CD4-positive, alpha-beta memory T cell (primary cell): ENCODE data around the gene CSNK2A2. TPM values are rescaled to one million over a fixed set of nuclear protein-coding genes. Genes with fewer than 3 reads are reported as not detected.

Experiments
- CTCF ChIA-PET: fragments of 350-600 bp; sonication (Branson Sonifier 250); formaldehyde crosslinking; loops from one replicate; lab custom pipeline; 2021; ENCODE audit warnings: inconsistent platforms; ENCODE audit not compliant: partially characterized antibody; lab: Charles Lee
- POLR2A ChIA-PET: fragments of 350-600 bp; sonication (Branson Sonifier 250); formaldehyde crosslinking; loops from one replicate; lab custom pipeline; 2021; ENCODE audit not compliant: partially characterized antibody; lab: Charles Lee
- DNase-seq, 5 donors: peaks; one replicate each; pipeline versions ENCODE4 v3.0.0 to v3.0.0-alpha.2; 2020 to 2022; ENCODE audit warnings: mixed read lengths in 1 of 5
- H3K27ac ChIP-seq: one replicate; pipeline ENCODE4 v1.7.0; 2013; ENCODE audit warnings: low read depth, low read length
- H3K27me3 ChIP-seq: 2 replicates; pipeline ENCODE4 v1.7.0; 2013; ENCODE audit warnings: mild to moderate bottlenecking, low read length, moderate library complexity; ENCODE audit not compliant: insufficient read depth
- H3K36me3 ChIP-seq: 2 replicates; pipeline ENCODE4 v1.7.0; 2013; ENCODE audit warnings: mild to moderate bottlenecking, low read length, moderate library complexity; ENCODE audit not compliant: insufficient read depth
- H3K4me1 ChIP-seq: 2 replicates; pipeline ENCODE4 v1.7.0; 2013; ENCODE audit warnings: mild to moderate bottlenecking, low read length, moderate library complexity; ENCODE audit not compliant: insufficient read depth
- H3K4me3 ChIP-seq, 2 donors: one replicate each; pipeline ENCODE4 v1.7.0; 2013; ENCODE audit warnings: low read length in 2 of 2, mild to moderate bottlenecking in 1 of 2
- H3K9me3 ChIP-seq, 2 donors: one replicate each; pipeline ENCODE4 v1.7.0; 2013; ENCODE audit warnings: low read length in 2 of 2, control low read depth in 1 of 2; ENCODE audit not compliant: control insufficient read depth in 1 of 2
- H3K27ac Mint-ChIP-seq, 7 donors: one replicate each; pipeline ENCODE4 v1.8.0; 2020 to 2021; ENCODE audit warnings: mixed read lengths in 7 of 7, mild to moderate bottlenecking in 6 of 7, inconsistent platforms in 3 of 7, moderate library complexity in 3 of 7
- H3K27me3 Mint-ChIP-seq, 2 donors: one replicate each; pipeline ENCODE4 v1.8.0; 2020 to 2021; ENCODE audit warnings: mixed read lengths in 2 of 2
- H3K36me3 Mint-ChIP-seq, 2 donors: one replicate each; pipeline ENCODE4 v1.8.0; 2020 to 2021; ENCODE audit warnings: mixed read lengths in 2 of 2, inconsistent platforms in 1 of 2, mild to moderate bottlenecking in 1 of 2
- H3K4me1 Mint-ChIP-seq, 4 donors: one replicate each; pipeline ENCODE4 v1.8.0; 2020 to 2021; ENCODE audit warnings: mixed read lengths in 4 of 4, mild to moderate bottlenecking in 1 of 4
- H3K4me3 Mint-ChIP-seq, 8 donors: one replicate each; pipeline ENCODE4 v1.8.0; 2020 to 2021; ENCODE audit warnings: mixed read lengths in 8 of 8, mild to moderate bottlenecking in 7 of 8, moderate library complexity in 6 of 8, inconsistent platforms in 3 of 8
- H3K9me3 Mint-ChIP-seq, 8 donors: one replicate each; pipeline ENCODE4 v1.8.0; 2020 to 2021; ENCODE audit warnings: mixed read lengths in 8 of 8, mild to moderate bottlenecking in 5 of 8, inconsistent platforms in 3 of 8, moderate library complexity in 1 of 8
- intact Hi-C: fragments of 100-400 bp; cut with micrococcal nuclease; formaldehyde crosslinking; loops from one replicate; pipeline ENCODE4 v1.15.1; 2023
- polyA plus RNA-seq, 2 donors: library from polyadenylated mRNA; unstranded; fragments of 300-500 nt; fragmentation: Illumina TruSeq; gene quantifications; one replicate each; pipeline ENCODE4 v1.2.3, GENCODE V29; 2021
- total RNA-seq, 2 experiments: library from RNA; stranded (reverse); gene quantifications; one replicate each; pipeline ENCODE4 v1.2.3, GENCODE V29; 2021

The CSNK2A2 gene
- total and polyA plus RNA-seq, 4 experiments from 2014 or later: 9.7 to 63.6 (median 39.1) TPM

- H3K9me3 Mint-ChIP-seq: peaks cover 0 to 12% (median 3%) of the 10 kb centered on the region in 8 donors
Observed at GRCh38 chr16:58212824-58213655, 15.1 kb upstream of the CSNK2A2 start.

GRCh38 chr16:58211846-58212245 lies 13.9 kb upstream of the CSNK2A2 start:
- no peaks in the 10 kb centered on the region for H3K36me3 ChIP-seq
- intact Hi-C loops: no loop called here
- H3K27ac ChIP-seq: no peak overlapping the region
- ChIA-PET CTCF (no interaction called here), POLR2A (no interaction called here)
- peaks cover 0 to 4% (median 1%) of the 10 kb centered on the region in 8 donors for H3K9me3 Mint-ChIP-seq
- no peaks in the 10 kb centered on the region for H3K27me3 ChIP-seq
- peaks cover 14 to 35% of the 10 kb centered on the region in 2 donors for H3K27me3 Mint-ChIP-seq
- no peak overlapping the region for H3K4me3 Mint-ChIP-seq
- H3K4me3 ChIP-seq: no peak overlapping the region
- H3K4me1 Mint-ChIP-seq: no peaks in the 10 kb centered on the region
- H3K4me1 ChIP-seq: no peaks in the 10 kb centered on the region
- H3K36me3 Mint-ChIP-seq: no peaks in the 10 kb centered on the region
- no peaks in the 10 kb centered on the region for H3K9me3 ChIP-seq
- H3K27ac Mint-ChIP-seq: no peak overlapping the region
- no peak for DNase-seq

More at GRCh38 chr16:58212824-58213655, 15.1 kb upstream of the CSNK2A2 start:
- Histone ChIP-seq H3K36me3 (no peaks in the 10 kb centered on the region), H3K4me3 (no peak overlapping the region), H3K4me1 (no peaks in the 10 kb centered on the region), H3K9me3 (no peaks in the 10 kb centered on the region), H3K27me3 (no peaks in the 10 kb centered on the region), H3K27ac (no peak overlapping the region)
- intact Hi-C loops: no loop called here
- H3K4me3 Mint-ChIP-seq: no peak overlapping the region
- ChIA-PET POLR2A (no interaction called here), CTCF (interaction anchor here (0.7 kb wide), 2 partner anchors 15 to 17 kb away, joined by 3 read pairs; no protein-coding TSS in a partner anchor)
- H3K36me3 Mint-ChIP-seq: no peaks in the 10 kb centered on the region
- DNase-seq: no peak
- H3K27me3 Mint-ChIP-seq: peaks cover 17 to 40% of the 10 kb centered on the region in 2 donors
- H3K27ac Mint-ChIP-seq: no peak overlapping the region
- H3K4me1 Mint-ChIP-seq: no peaks in the 10 kb centered on the region

- Histone ChIP-seq H3K27me3 (no peaks in the 10 kb centered on the region), H3K36me3 (no peaks in the 10 kb centered on the region), H3K27ac (no peak overlapping the region), H3K4me3 (no peak overlapping the region), H3K4me1 (no peaks in the 10 kb centered on the region), H3K9me3 (no peaks in the 10 kb centered on the region)
- no peaks in the 10 kb centered on the region for H3K4me1 Mint-ChIP-seq
- intact Hi-C loops: no loop called here
- peaks cover 0 to 4% (median 0%) of the 10 kb centered on the region in 8 donors for H3K9me3 Mint-ChIP-seq
- no peak overlapping the region for H3K4me3 Mint-ChIP-seq
- H3K27me3 Mint-ChIP-seq: peaks cover 14 to 31% of the 10 kb centered on the region in 2 donors
- H3K27ac Mint-ChIP-seq: no peak overlapping the region
- POLR2A ChIA-PET: no interaction called here
- DNase-seq: no peak
- CTCF ChIA-PET: no interaction called here
- H3K36me3 Mint-ChIP-seq: no peaks in the 10 kb centered on the region
Observed at GRCh38 chr16:58211245-58211644, 13.3 kb upstream of the CSNK2A2 start.

GRCh38 chr16:58205276-58206036 lies 7.5 kb upstream of the CSNK2A2 start:
- Histone ChIP-seq H3K4me1 (no peaks in the 10 kb centered on the region), H3K9me3 (no peaks in the 10 kb centered on the region), H3K27ac (no peak overlapping the region), H3K4me3 (no peak overlapping the region), H3K36me3 (no peaks in the 10 kb centered on the region), H3K27me3 (no peaks in the 10 kb centered on the region)
- no peak for DNase-seq
- H3K4me3 Mint-ChIP-seq: no peak overlapping the region
- H3K36me3 Mint-ChIP-seq: no peaks in the 10 kb centered on the region
- no peak overlapping the region for H3K27ac Mint-ChIP-seq
- peaks cover 14 to 26% of the 10 kb centered on the region in 2 donors for H3K27me3 Mint-ChIP-seq
- intact Hi-C loops: no loop called here
- ChIA-PET CTCF (no interaction called here), POLR2A (no interaction called here)
- H3K9me3 Mint-ChIP-seq: no peaks in the 10 kb centered on the region
- no peaks in the 10 kb centered on the region for H3K4me1 Mint-ChIP-seq

- intact Hi-C loops: no loop called here
- POLR2A ChIA-PET: no interaction called here
- no peaks in the 10 kb centered on the region for H3K9me3 Mint-ChIP-seq
- Histone ChIP-seq H3K36me3 (no peaks in the 10 kb centered on the region), H3K4me1 (peaks cover 17% of the 10 kb centered on the region), H3K9me3 (no peaks in the 10 kb centered on the region), H3K27ac (no peak overlapping the region), H3K27me3 (no peaks in the 10 kb centered on the region), H3K4me3 (no peak overlapping the region)
- peaks cover 11 to 22% (median 17%) of the 10 kb centered on the region in 4 donors for H3K4me1 Mint-ChIP-seq
- peaks cover 11 to 23% of the 10 kb centered on the region in 2 donors for H3K27me3 Mint-ChIP-seq
- no peak overlapping the region for H3K27ac Mint-ChIP-seq
- DNase-seq: no peak
- no peak overlapping the region for H3K4me3 Mint-ChIP-seq
- CTCF ChIA-PET: no interaction called here
- H3K36me3 Mint-ChIP-seq: peaks cover under 1 to 16% of the 10 kb centered on the region in 2 donors
Observed at GRCh38 chr16:58201163-58201562, 3.3 kb upstream of the CSNK2A2 start.

GRCh38 chr16:58200004-58200797 lies 2.3 kb upstream of the CSNK2A2 start:
- Histone ChIP-seq H3K4me1 (peaks cover 24% of the 10 kb centered on the region), H3K9me3 (no peaks in the 10 kb centered on the region), H3K27ac (no peak overlapping the region), H3K4me3 (no peak overlapping the region), H3K36me3 (peaks cover 4% of the 10 kb centered on the region), H3K27me3 (no peaks in the 10 kb centered on the region)
- H3K9me3 Mint-ChIP-seq: no peaks in the 10 kb centered on the region
- H3K27ac Mint-ChIP-seq: peak overlapping the region in 1 of 7 donors; percentile 83
- POLR2A ChIA-PET: no interaction called here
- peaks cover 5 to 25% of the 10 kb centered on the region in 2 donors for H3K36me3 Mint-ChIP-seq
- intact Hi-C loops: no loop called here
- H3K4me3 Mint-ChIP-seq: peak overlapping the region in 4 of 8 donors; percentile 1 to 84 (median 32)
- no peak for DNase-seq
- H3K27me3 Mint-ChIP-seq: peaks cover 11 to 21% of the 10 kb centered on the region in 2 donors
- CTCF ChIA-PET: no interaction called here
- H3K4me1 Mint-ChIP-seq: peaks cover 18 to 31% (median 25%) of the 10 kb centered on the region in 4 donors
